Testis (tissue), 2 donors: ENCODE results near the gene TRIM72.

ENCODE experiments used
- POLR2A ChIP-seq: fragments of 450-650 bp; IDR thresholded peaks from one replicate; pipeline ENCODE4 v1.6.1; 2017; ENCODE audit warnings: antibody characterized with exemption, mild to moderate bottlenecking, moderate library complexity
- TF ChIP-seq, protein P1 (sequence below), 3 experiments: fragments of 450-650 bp in 2 of 3; fragments of 200-600 bp in 1 of 3; sonication (generic) in 1 of 3; IDR thresholded peaks; one replicate each; pipeline ENCODE4 v1.5.1; 2016 to 2019; ENCODE audit warnings: antibody characterized with exemption in 3 of 3, mild to moderate bottlenecking in 2 of 3, moderate library complexity in 1 of 3

- TF ChIP-seq, protein P1, sequence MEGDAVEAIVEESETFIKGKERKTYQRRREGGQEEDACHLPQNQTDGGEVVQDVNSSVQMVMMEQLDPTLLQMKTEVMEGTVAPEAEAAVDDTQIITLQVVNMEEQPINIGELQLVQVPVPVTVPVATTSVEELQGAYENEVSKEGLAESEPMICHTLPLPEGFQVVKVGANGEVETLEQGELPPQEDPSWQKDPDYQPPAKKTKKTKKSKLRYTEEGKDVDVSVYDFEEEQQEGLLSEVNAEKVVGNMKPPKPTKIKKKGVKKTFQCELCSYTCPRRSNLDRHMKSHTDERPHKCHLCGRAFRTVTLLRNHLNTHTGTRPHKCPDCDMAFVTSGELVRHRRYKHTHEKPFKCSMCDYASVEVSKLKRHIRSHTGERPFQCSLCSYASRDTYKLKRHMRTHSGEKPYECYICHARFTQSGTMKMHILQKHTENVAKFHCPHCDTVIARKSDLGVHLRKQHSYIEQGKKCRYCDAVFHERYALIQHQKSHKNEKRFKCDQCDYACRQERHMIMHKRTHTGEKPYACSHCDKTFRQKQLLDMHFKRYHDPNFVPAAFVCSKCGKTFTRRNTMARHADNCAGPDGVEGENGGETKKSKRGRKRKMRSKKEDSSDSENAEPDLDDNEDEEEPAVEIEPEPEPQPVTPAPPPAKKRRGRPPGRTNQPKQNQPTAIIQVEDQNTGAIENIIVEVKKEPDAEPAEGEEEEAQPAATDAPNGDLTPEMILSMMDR (IDR thresholded peaks at IDR 0.05) = no peak
- no peak for TF ChIP-seq POLR2A
Observed at GRCh38 chr16:31238041-31238440, 24.1 kb downstream of the TRIM72 start.
